Rectal smooth muscle tissue (tissue), 1 donor: Measurements from ENCODE around the gene GNG7.
"Not testable (repeated sequence)": the region's sequence is repeated elsewhere in the genome, so short reads cannot be mapped to it uniquely, and the experiment has no call there.

Source experiments
- H3K27ac ChIP-seq: one replicate; pipeline ENCODE4 v1.7.0; 2013; ENCODE audit warnings: low read depth, low read length, inconsistent platforms
- H3K27me3 ChIP-seq: one replicate; pipeline ENCODE4 v1.7.0; 2013; ENCODE audit warnings: low read length; ENCODE audit not compliant: control insufficient read depth, insufficient read depth
- H3K36me3 ChIP-seq: one replicate; pipeline ENCODE4 v1.7.0; 2013; ENCODE audit warnings: low read length; ENCODE audit not compliant: control insufficient read depth, insufficient read depth
- H3K4me1 ChIP-seq: one replicate; pipeline ENCODE4 v1.7.0; 2013; ENCODE audit warnings: low read length; ENCODE audit not compliant: control insufficient read depth, insufficient read depth
- H3K4me3 ChIP-seq: one replicate; pipeline ENCODE4 v1.7.0; 2013; ENCODE audit warnings: low read length
- H3K9ac ChIP-seq: one replicate; pipeline ENCODE4 v1.7.0; 2013; ENCODE audit warnings: low read length

Gene GNG7

DNA sequence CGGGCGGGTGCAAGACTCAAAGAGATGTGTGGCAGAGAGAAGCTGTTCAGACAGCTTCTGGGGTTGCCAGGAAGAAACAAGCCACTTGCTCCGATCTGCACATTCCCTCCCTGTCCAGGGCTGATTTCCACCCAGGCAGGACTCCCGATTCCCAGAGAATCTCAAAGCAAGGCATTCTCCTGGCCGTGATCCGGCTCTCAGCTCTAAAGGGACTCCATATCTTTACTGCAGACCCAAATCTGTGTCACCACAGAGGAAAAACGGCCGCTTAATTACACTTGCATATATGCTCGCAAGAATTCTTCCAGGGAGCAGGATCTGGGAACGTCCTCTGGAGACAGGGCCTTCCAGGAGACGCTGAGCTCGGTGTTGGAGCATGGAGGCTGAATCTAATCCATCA is 25.7 kb downstream of the GNG7 start:
- H3K27me3 ChIP-seq = no peaks in the 10 kb centered on the region
- no peaks in the 10 kb centered on the region for H3K36me3 ChIP-seq
- H3K4me3 ChIP-seq = no peak overlapping the region
- H3K4me1 ChIP-seq = no peaks in the 10 kb centered on the region
- H3K9ac ChIP-seq = no peak overlapping the region
- no peak overlapping the region for H3K27ac ChIP-seq

DNA sequence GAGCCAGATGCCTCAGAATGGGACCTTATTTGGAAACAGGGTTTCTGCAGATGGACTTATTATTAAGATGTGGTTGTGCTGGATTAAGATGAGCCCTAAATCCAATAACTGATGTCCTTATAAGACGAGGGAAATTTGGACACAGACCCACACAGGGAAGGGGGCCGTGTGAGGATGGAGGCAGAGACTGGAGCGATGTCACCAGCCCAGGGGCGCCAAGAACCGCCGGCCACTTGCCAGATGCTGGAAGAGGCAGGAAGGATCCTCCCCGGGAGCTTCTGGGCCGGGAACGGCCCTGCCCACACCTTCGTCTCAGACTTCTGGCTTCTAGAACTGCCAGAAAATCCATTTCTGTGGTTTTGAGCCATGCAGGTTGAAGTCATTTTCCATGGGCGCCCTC is 26.6 kb downstream of the GNG7 start:
- no peak overlapping the region for H3K9ac ChIP-seq
- H3K27ac ChIP-seq = no peak overlapping the region

DNA sequence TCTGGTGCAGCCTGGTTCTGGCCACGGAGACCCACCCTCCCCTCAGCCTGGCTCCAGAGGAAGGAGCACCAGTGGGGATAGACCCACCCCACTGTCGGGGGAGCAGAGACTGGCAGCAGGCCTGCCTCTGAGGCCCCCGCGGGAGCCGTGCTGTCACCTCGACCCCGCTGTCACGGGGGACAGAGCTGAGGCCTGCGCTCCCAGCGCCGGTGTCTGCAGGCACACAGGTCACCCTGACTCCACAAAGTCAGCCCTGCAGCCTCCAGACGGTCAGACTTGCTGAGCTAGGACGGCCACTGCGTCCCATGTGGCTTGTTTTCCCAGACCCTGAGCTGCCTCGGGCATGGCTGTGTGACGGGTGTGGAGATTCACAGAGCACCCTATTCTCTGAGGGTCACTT is 32.3 kb downstream of the GNG7 start:
- H3K36me3 ChIP-seq = no peaks in the 10 kb centered on the region
- no peaks in the 10 kb centered on the region for H3K27me3 ChIP-seq
- H3K27ac ChIP-seq = no peak overlapping the region
- no peaks in the 10 kb centered on the region for H3K4me1 ChIP-seq
- no peak overlapping the region for H3K9ac ChIP-seq
- H3K4me3 ChIP-seq = no peak overlapping the region

More for the DNA sequence above, 26.6 kb downstream of the GNG7 start:
- H3K27me3 ChIP-seq = no peaks in the 10 kb centered on the region
- no peaks in the 10 kb centered on the region for H3K4me1 ChIP-seq
- no peak overlapping the region for H3K4me3 ChIP-seq
- no peaks in the 10 kb centered on the region for H3K36me3 ChIP-seq

- Histone ChIP-seq H3K27me3 (no peaks in the 10 kb centered on the region), H3K9ac (no peak overlapping the region), H3K36me3 (no peaks in the 10 kb centered on the region), H3K4me1 (no peaks in the 10 kb centered on the region), H3K27ac (no peak overlapping the region), H3K4me3 (no peak overlapping the region)
Measured at GRCh38 chr19:2668175-2668763, 34.2 kb downstream of the GNG7 start.

DNA sequence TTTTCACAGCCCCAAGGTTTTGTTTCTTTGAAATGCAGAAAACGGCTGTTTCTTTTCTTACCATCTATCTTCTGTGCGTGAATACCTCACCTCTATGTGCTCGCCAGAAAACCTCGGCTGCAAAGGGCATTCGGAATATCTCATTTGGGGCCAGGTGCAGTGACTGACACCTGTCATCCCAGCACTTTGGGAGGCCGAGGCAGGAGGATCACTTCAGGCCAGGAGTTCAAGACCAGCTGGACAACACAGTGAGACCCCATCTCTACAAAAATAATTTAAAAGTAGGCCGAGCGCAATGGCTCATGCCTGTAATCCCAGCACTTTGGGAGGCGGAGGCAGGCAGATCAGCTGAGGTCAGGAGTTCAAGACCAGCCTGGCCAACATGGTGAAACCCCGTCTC is 35.1 kb downstream of the GNG7 start:
- not testable (repeated sequence) for H3K4me1 ChIP-seq, H3K27ac ChIP-seq, H3K9ac ChIP-seq, H3K36me3 ChIP-seq, H3K4me3 ChIP-seq, H3K27me3 ChIP-seq

GRCh38 chr19:2666344-2666994 is 36.0 kb downstream of the GNG7 start:
- Histone ChIP-seq H3K9ac (no peak overlapping the region), H3K36me3 (no peaks in the 10 kb centered on the region), H3K4me1 (no peaks in the 10 kb centered on the region), H3K27me3 (no peaks in the 10 kb centered on the region), H3K4me3 (no peak overlapping the region), H3K27ac (no peak overlapping the region)

- Histone ChIP-seq H3K4me3 (no peak overlapping the region), H3K9ac (no peak overlapping the region), H3K36me3 (no peaks in the 10 kb centered on the region), H3K4me1 (no peaks in the 10 kb centered on the region), H3K27me3 (no peaks in the 10 kb centered on the region), H3K27ac (no peak overlapping the region)
Measured at GRCh38 chr19:2665103-2665502, 37.4 kb downstream of the GNG7 start.

DNA sequence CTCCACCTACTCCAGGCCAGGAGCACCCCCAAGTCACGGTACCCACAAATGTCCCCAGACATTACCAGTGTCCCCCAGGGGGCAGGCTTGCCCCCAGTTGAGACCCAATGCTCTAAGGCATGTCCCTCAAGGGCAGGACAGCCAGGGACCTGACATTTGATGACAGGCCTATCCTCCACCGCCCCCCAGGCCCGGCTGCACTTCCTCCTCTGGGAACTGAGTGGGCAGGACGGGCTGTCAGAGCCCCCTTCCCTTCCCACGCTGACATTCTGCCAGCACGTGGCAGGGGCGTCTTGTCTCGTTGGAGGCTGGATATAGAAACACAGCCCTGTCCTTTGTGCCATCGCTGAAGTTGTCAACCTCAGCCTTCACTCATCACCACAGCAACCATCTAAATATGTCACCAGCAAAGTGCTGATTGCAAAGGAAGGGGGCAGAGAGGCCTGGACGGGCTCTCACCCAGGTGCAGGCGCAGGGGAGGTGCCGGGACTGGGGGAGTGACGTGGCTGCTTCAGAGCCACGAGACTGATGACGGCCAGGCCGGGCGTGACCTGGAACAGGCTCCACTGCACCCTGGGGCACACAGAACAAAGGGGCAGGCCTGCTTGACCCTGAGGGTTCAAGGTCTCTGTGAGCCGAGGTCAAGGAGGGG is 38.4 kb downstream of the GNG7 start:
- Histone ChIP-seq H3K4me1 (no peaks in the 10 kb centered on the region), H3K27me3 (no peaks in the 10 kb centered on the region), H3K27ac (no peak overlapping the region), H3K4me3 (no peak overlapping the region), H3K9ac (no peak overlapping the region), H3K36me3 (no peaks in the 10 kb centered on the region)

DNA sequence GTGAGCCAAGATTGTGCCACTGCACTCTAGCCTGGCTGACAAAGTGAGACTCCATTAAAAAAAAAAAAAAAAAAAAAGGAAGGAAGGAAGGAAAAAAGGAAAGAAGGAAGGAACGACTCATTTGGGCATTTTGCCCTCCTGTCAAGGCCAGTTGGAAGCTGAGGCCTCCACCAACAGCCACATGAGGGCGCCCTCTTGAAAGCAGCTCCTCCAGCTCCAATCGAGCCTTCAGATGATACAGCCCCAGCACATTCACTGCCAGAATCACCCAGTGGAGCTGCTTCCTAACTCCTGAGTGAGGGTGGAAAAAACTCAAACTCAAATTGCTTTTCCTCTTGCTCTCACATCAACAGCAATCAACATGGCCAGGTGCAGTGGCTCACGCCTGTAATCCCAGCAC is 40.9 kb downstream of the GNG7 start:
- H3K27me3 ChIP-seq = no peaks in the 10 kb centered on the region
- no peak overlapping the region for H3K27ac ChIP-seq
- no peaks in the 10 kb centered on the region for H3K36me3 ChIP-seq
- no peaks in the 10 kb centered on the region for H3K4me1 ChIP-seq
- H3K9ac ChIP-seq = no peak overlapping the region
- no peak overlapping the region for H3K4me3 ChIP-seq

DNA sequence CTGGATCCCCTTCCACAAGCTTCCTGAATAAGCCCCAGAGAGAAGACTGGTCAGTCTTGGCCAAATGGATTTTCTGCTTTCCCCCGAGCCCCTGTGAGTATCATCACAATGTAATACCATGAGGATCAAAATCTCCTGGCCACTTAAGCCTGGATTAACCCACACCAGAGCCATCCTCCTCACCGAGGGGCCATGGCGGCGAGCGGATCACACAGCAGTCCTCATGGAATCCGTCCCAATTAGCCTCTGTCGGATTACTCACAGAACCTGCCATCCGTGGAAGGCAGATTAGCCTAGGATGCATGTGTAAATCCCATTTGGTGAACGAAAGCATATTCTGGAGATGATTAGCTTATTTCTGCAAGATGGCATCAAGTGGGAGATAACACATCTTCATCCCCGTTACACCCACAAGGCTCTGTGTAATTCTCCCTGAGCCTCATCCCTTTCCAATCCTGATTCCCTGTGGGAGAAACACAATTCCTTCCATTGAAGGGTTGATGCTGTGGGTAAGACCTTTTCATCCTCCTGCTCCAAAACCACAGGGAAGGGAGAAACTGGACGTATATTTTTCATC is 42.5 kb downstream of the GNG7 start:
- H3K4me3 ChIP-seq = no peak overlapping the region
- no peak overlapping the region for H3K9ac ChIP-seq
- no peak overlapping the region for H3K27ac ChIP-seq
- no peaks in the 10 kb centered on the region for H3K4me1 ChIP-seq
- H3K27me3 ChIP-seq = no peaks in the 10 kb centered on the region
- no peaks in the 10 kb centered on the region for H3K36me3 ChIP-seq

DNA sequence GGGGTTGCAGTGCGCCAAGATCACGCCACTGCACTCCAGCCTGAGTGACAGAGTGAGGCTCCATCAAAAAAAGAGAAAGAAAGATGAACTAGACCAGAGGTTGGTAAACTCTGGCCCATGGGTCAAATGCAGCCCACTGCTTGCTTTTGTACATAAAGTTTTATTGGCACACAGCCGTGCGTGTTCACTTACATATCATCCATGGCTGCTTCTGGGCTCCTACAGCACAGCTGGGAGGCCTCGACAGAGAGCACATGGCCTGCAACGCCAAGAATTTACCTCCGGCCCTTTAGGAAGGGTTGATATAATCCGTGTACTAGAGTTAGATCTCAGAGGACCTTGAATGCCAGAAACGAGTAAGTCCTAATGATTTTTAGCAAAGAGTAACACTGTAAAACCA is 46.0 kb downstream of the GNG7 start:
- Histone ChIP-seq H3K27me3 (no peaks in the 10 kb centered on the region), H3K9ac (no peak overlapping the region), H3K27ac (no peak overlapping the region), H3K36me3 (no peaks in the 10 kb centered on the region), H3K4me3 (no peak overlapping the region), H3K4me1 (no peaks in the 10 kb centered on the region)

DNA sequence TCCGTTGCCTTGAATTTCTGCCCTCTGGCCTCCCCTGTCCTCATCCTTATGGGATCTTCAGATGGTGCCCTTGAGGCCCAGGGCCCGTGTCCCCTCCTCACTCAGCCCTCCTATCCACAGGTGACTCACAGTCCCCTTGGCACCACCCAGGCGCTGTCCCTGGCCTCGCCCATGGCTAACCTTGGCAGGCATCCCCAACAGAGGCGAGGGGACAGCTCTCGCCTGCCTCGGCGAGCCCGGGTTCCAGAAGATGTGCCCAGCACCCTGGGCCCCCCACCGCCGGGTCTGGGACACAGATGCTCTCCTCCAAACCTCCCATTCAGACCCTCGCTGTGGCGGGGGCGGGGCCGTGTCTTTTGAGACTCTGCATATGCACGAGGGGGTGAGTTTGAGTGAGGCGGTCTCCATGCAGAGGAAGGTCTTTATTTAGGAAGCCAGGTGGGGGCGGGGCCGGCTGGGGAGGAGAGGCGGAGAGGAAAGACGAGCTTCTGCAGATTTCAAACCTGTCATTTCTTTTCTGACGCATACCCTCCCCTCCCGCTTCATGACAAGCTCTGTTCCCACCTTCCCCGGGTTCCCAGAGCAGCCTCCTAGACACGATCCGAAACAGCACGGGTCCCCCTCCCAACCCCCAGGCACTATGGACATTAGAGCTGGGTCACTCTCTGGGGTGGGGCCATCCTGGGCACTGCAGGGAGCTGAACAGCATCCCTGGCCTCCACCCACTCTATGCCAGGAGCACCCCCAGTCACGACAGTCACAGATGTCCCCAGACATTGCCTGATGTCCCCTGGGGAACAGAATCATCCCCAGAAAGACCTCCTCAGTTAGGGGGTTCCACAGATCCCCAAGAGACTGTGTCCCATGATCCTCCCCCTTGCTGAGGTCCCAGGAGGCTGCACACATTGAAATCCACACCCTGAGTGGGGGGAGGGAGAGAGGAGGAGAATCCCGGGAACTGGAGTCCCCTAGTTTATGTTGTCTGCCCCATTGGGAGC is 48.5 kb downstream of the GNG7 start:
- no peak overlapping the region for H3K4me3 ChIP-seq
- no peak overlapping the region for H3K27ac ChIP-seq

More for the DNA sequence above, 48.5 kb downstream of the GNG7 start:
- Histone ChIP-seq H3K4me1 (no peaks in the 10 kb centered on the region), H3K36me3 (no peaks in the 10 kb centered on the region), H3K27me3 (no peaks in the 10 kb centered on the region), H3K9ac (no peak overlapping the region)
